WTC11 (cell line): Measurements from ENCODE around the gene C1QL1. TPM values are rescaled to one million over a fixed set of nuclear protein-coding genes. Genes with fewer than 3 reads are reported as not detected.

Experiments used
- ATAC-seq: fragments of 200-7000 bp; cut with Tn5 transposase; 2 replicates; pipeline ENCODE4 v1.10.0; 2021; ENCODE audit warnings: mild to moderate bottlenecking, moderate library complexity
- CTCF ChIA-PET: fragments of 300-600 bp; sonication (Branson Sonifier 250); formaldehyde crosslinking; loops from one replicate; lab custom pipeline; 2021; ENCODE audit warnings: antibody characterized with exemption; lab: Charles Lee
- POLR2A ChIA-PET: fragments of 350-600 bp; sonication (Branson Sonifier 250); formaldehyde crosslinking; loops from one replicate; lab custom pipeline; 2021; ENCODE audit warnings: antibody characterized with exemption; lab: Charles Lee
- DNase-seq: peaks from one replicate; pipeline ENCODE4 v3.0.0; 2021; ENCODE audit warnings: low spot score
- H3K27ac Mint-ChIP-seq: 2 replicates; pipeline ENCODE4 v1.8.0; 2021; ENCODE audit warnings: mixed read lengths
- H3K27me3 Mint-ChIP-seq: 2 replicates; pipeline ENCODE4 v1.8.0; 2021; ENCODE audit warnings: low read depth, mild to moderate bottlenecking, moderate library complexity, mixed read lengths
- H3K36me3 Mint-ChIP-seq: 2 replicates; pipeline ENCODE4 v1.8.0; 2021; ENCODE audit warnings: mixed read lengths
- H3K4me1 Mint-ChIP-seq: 2 replicates; pipeline ENCODE4 v1.8.0; 2022; ENCODE audit warnings: mixed read lengths
- H3K4me3 Mint-ChIP-seq: 2 replicates; pipeline ENCODE4 v1.8.0; 2021; ENCODE audit warnings: mild to moderate bottlenecking, moderate library complexity, mixed read lengths
- H3K9me3 Mint-ChIP-seq: 2 replicates; pipeline ENCODE4 v1.8.0; 2021; ENCODE audit warnings: mixed read lengths
- ATF1 ChIP-seq: sonication (generic); formaldehyde crosslinking; IDR thresholded peaks from 2 replicates; pipeline ENCODE4 v1.8.1; 2023; ENCODE audit warnings: mild to moderate bottlenecking, moderate library complexity, missing genetic modification reagents
- ATF2 ChIP-seq: sonication (generic); formaldehyde crosslinking; IDR thresholded peaks from 2 replicates; pipeline ENCODE4 v1.8.1; 2022; ENCODE audit warnings: low read depth, missing genetic modification reagents, borderline replicate concordance
- ATF3 ChIP-seq: sonication (generic); formaldehyde crosslinking; conservative IDR thresholded peaks from 2 replicates; pipeline ENCODE4 v1.8.1; 2022; ENCODE audit warnings: mild to moderate bottlenecking, missing genetic modification reagents
- EMX1 ChIP-seq: fragments of 250-450 bp; sonication (Bioruptor Pico); IDR thresholded peaks from 2 replicates; pipeline ENCODE4 v1.8.0; 2021; ENCODE audit warnings: mild to moderate bottlenecking
- ESRRA ChIP-seq: sonication (generic); formaldehyde crosslinking; IDR thresholded peaks from 2 replicates; pipeline ENCODE4 v1.8.1; 2022; ENCODE audit warnings: mild to moderate bottlenecking, missing genetic modification reagents, borderline replicate concordance
- GABPB1 ChIP-seq: sonication (generic); formaldehyde crosslinking; IDR thresholded peaks from 2 replicates; pipeline ENCODE4 v1.8.1; 2023; ENCODE audit warnings: mild to moderate bottlenecking, missing genetic modification reagents
- GRHL2 ChIP-seq: fragments of 250-450 bp; sonication (Bioruptor Pico); IDR thresholded peaks from 2 replicates; pipeline ENCODE4 v1.8.0; 2022; ENCODE audit warnings: mild to moderate bottlenecking, moderate library complexity; ENCODE audit not compliant: insufficient replicate concordance, severe bottlenecking
- HMGA2 ChIP-seq: fragments of 250-450 bp; sonication (Bioruptor Pico); IDR thresholded peaks from 2 replicates; pipeline ENCODE4 v1.4.0; 2021; ENCODE audit warnings: mild to moderate bottlenecking, moderate library complexity
- MYBL2 ChIP-seq: sonication (generic); formaldehyde crosslinking; IDR thresholded peaks from 2 replicates; pipeline ENCODE4 v1.8.1; 2023; ENCODE audit warnings: mild to moderate bottlenecking, moderate library complexity, missing genetic modification reagents
- NR1H2 ChIP-seq: sonication (generic); formaldehyde crosslinking; IDR thresholded peaks from 2 replicates; pipeline ENCODE4 v1.9.0; 2021; ENCODE audit warnings: mild to moderate bottlenecking, moderate library complexity, missing genetic modification reagents
- NR3C1 ChIP-seq: sonication (generic); formaldehyde crosslinking; conservative IDR thresholded peaks from 2 replicates; pipeline ENCODE4 v1.8.1; 2023; ENCODE audit warnings: low read depth, mild to moderate bottlenecking, missing genetic modification reagents
- SMAD4 ChIP-seq: sonication (generic); formaldehyde crosslinking; IDR thresholded peaks from 2 replicates; pipeline ENCODE4 v1.8.0; 2022; ENCODE audit warnings: mild to moderate bottlenecking, missing genetic modification reagents
- SP1 ChIP-seq: sonication (generic); formaldehyde crosslinking; conservative IDR thresholded peaks from 2 replicates; pipeline ENCODE4 v1.8.1; 2022; ENCODE audit warnings: missing genetic modification reagents
- TP53 ChIP-seq: sonication (generic); formaldehyde crosslinking; IDR thresholded peaks from 2 replicates; pipeline ENCODE4 v1.8.1; 2023; ENCODE audit warnings: mild to moderate bottlenecking, missing genetic modification reagents
- USF1 ChIP-seq: sonication (generic); formaldehyde crosslinking; IDR thresholded peaks from 2 replicates; pipeline ENCODE4 v1.8.0; 2022; ENCODE audit warnings: mild to moderate bottlenecking, missing genetic modification reagents
- ZNF219 ChIP-seq: sonication (generic); formaldehyde crosslinking; IDR thresholded peaks from 2 replicates; pipeline ENCODE4 v1.8.0; 2023; ENCODE audit warnings: missing genetic modification reagents, mild to moderate bottlenecking, borderline replicate concordance
- ZNF396 ChIP-seq: fragments of 250-450 bp; sonication (Bioruptor Pico); IDR thresholded peaks from 2 replicates; pipeline ENCODE4 v1.8.0; 2021; ENCODE audit warnings: mild to moderate bottlenecking, moderate library complexity, borderline replicate concordance
- ZNF416 ChIP-seq: fragments of 250-450 bp; sonication (Bioruptor Pico); IDR thresholded peaks from 2 replicates; pipeline ENCODE4 v1.9.0; 2021; ENCODE audit warnings: mild to moderate bottlenecking, inconsistent platforms
- ZNF423 ChIP-seq: fragments of 250-450 bp; sonication (Bioruptor Pico); IDR thresholded peaks from 2 replicates; pipeline ENCODE4 v2.1.2; 2022; ENCODE audit warnings: mild to moderate bottlenecking, moderate library complexity
- ZNF671 ChIP-seq: fragments of 250-450 bp; sonication (Bioruptor Pico); IDR thresholded peaks from 2 replicates; pipeline ENCODE4 v1.8.0; 2021; ENCODE audit warnings: mild to moderate bottlenecking
- total RNA-seq: library from RNA; stranded (reverse); gene quantifications from 3 replicates; pipeline ENCODE4 v1.2.3, GENCODE V29; 2021
- TF ChIP-seq, protein P1 (sequence below): fragments of 250-450 bp; sonication (Bioruptor Pico); IDR thresholded peaks from 2 replicates; pipeline ENCODE4 v1.9.0; 2021; ENCODE audit warnings: moderate library complexity, mild to moderate bottlenecking, inconsistent platforms, borderline replicate concordance
- TF ChIP-seq, protein P2 (sequence below): sonication (generic); formaldehyde crosslinking; conservative IDR thresholded peaks from 2 replicates; pipeline ENCODE4 v1.8.1; 2023; ENCODE audit warnings: mild to moderate bottlenecking, low read depth, missing genetic modification reagents, moderate library complexity
- TF ChIP-seq, protein P3 (sequence below): sonication (generic); formaldehyde crosslinking; IDR thresholded peaks from 2 replicates; pipeline ENCODE4 v1.8.0; 2022; ENCODE audit warnings: mild to moderate bottlenecking, missing genetic modification reagents

C1QL1 gene
- total RNA-seq, 1 experiment from 2014 or later = 13.4 TPM

DNA sequence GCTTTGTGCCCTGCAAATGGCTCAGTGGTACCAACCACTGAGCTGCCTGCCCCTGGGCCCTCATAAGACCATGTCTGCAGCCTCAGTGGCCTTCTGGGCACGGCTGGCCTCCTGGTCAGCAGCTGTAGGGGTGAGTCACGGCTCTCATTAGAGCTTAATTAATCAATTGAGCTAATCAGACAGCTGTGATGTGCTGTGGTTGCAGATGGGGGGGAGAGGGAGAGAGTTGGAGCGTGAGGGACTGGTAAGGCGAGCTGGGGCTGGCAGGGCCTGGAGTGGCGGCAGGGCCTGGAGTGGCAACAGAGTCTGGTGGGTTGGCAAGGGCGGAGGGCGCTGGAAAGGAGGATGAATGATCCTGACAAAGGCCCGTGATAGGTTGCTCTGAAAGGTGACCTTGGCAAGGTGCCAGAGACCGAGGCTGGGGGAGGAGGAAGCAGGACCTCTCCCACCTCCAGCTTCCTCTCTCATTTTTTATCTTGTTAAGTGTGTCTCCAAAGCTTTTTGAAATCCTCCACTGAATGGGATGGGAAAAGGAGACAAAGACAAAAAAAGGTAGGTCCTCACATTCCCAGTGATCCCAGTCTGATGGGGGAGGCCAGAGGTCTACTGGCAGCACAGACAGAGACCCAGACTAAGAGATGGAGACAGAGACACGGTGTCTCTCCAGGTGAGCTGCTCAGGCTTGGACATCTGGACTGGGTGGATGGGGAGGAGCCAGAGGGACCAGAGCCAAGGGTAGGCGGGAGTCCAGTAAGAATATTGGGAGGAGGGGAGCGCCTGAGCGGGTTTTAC is 41.8 kb upstream of the C1QL1 start (continued):
- TF ChIP-seq GRHL2 (CRISPR knock-in tag) (no peak), ZNF416 (CRISPR knock-in tag) (no peak), ZNF671 (CRISPR knock-in tag) (no peak)
- TF ChIP-seq, protein P1, sequence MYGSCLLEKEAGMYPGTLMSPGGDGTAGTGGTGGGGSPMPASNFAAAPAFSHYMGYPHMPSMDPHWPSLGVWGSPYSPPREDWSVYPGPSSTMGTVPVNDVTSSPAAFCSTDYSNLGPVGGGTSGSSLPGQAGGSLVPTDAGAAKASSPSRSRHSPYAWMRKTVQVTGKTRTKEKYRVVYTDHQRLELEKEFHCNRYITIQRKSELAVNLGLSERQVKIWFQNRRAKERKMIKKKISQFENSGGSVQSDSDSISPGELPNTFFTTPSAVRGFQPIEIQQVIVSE (CRISPR knock-in tag) = no peak

GRCh38 chr17:45008216-45008615 is 40.1 kb upstream of the C1QL1 start:
- ATAC-seq (no peak), DNase-seq (no peak)
- H3K27me3 Mint-ChIP-seq = peaks cover 7% of the 10 kb centered on the region; the same call in 1 of the 2 replicates
- TF ChIP-seq SMAD4 = no peak
- TF ChIP-seq, protein P2, sequence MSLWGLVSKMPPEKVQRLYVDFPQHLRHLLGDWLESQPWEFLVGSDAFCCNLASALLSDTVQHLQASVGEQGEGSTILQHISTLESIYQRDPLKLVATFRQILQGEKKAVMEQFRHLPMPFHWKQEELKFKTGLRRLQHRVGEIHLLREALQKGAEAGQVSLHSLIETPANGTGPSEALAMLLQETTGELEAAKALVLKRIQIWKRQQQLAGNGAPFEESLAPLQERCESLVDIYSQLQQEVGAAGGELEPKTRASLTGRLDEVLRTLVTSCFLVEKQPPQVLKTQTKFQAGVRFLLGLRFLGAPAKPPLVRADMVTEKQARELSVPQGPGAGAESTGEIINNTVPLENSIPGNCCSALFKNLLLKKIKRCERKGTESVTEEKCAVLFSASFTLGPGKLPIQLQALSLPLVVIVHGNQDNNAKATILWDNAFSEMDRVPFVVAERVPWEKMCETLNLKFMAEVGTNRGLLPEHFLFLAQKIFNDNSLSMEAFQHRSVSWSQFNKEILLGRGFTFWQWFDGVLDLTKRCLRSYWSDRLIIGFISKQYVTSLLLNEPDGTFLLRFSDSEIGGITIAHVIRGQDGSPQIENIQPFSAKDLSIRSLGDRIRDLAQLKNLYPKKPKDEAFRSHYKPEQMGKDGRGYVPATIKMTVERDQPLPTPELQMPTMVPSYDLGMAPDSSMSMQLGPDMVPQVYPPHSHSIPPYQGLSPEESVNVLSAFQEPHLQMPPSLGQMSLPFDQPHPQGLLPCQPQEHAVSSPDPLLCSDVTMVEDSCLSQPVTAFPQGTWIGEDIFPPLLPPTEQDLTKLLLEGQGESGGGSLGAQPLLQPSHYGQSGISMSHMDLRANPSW (CRISPR knock-in tag) = no peak
- TF ChIP-seq ZNF396 = no peak
- no peak for TF ChIP-seq ATF1 (CRISPR knock-in tag)
- TF ChIP-seq TP53 = no peak
- no peak for TF ChIP-seq EMX1 (CRISPR knock-in tag)
- no peak for TF ChIP-seq USF1 (CRISPR knock-in tag)
- no peak for TF ChIP-seq ZNF219 (CRISPR knock-in tag)
- TF ChIP-seq MYBL2 (CRISPR knock-in tag) = no peak
- no peak for TF ChIP-seq NR3C1 (CRISPR knock-in tag)
- no peak for TF ChIP-seq SP1
- no peak for TF ChIP-seq ATF3 (CRISPR knock-in tag)
- TF ChIP-seq ZNF423 (CRISPR knock-in tag) = no peak
- TF ChIP-seq, protein P3, sequence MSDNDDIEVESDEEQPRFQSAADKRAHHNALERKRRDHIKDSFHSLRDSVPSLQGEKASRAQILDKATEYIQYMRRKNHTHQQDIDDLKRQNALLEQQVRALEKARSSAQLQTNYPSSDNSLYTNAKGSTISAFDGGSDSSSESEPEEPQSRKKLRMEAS = no peak
- no peak for TF ChIP-seq NR1H2 (CRISPR knock-in tag)
- no peak for TF ChIP-seq ESRRA (CRISPR knock-in tag)
- TF ChIP-seq ATF2 = no peak
- no peak for TF ChIP-seq ZNF671 (CRISPR knock-in tag)
- TF ChIP-seq HMGA2 = no peak
- TF ChIP-seq GABPB1 (CRISPR knock-in tag) = no peak
- 0 out of 2 replicates have a peak overlapping the region, but pooled peaks have one; percentile 35 for H3K27ac Mint-ChIP-seq
- no peaks in the 10 kb centered on the region for H3K36me3 Mint-ChIP-seq
- peaks cover 36% of the 10 kb centered on the region for H3K4me1 Mint-ChIP-seq
- ChIA-PET POLR2A (no interaction called here), CTCF (interaction anchor here (0.8 to 5.8 kb wide), 5 partner anchors 13 to 91 kb away, joined by 3 to 35 read pairs (median 5); no protein-coding TSS in a partner anchor)
- H3K9me3 Mint-ChIP-seq = no peaks in the 10 kb centered on the region
- H3K4me3 Mint-ChIP-seq = no peak overlapping the region; the same call in 1 of the 2 replicates
